Sciatic nerve (tissue), 2 donors: Measurements from ENCODE around the gene STT3A. TPM values are rescaled to one million over a fixed set of nuclear protein-coding genes. Genes with fewer than 3 reads are reported as not detected.
A peak's percentile ranks its signal among the peaks of the same experiment; 100 is the strongest.

Experiments used
- ATAC-seq: fragments of 200-7000 bp; cut with Tn5 transposase; one replicate; pipeline ENCODE4 v1.9.1; 2020; ENCODE audit warnings: mild to moderate bottlenecking, moderate library complexity
- DNase-seq: peaks from one replicate; pipeline ENCODE4 v3.0.0-alpha.2; 2020; ENCODE audit warnings: low spot score
- intact Hi-C: fragments of 100-400 bp; cut with DNase I; formaldehyde crosslinking; loops from one replicate; pipeline ENCODE4 v1.14.2; 2022
- total RNA-seq: library from RNA; stranded (reverse); fragmentation: NEBNext Ultra II Directional; extraction: Animal tissue kit (Norgen Biotek cat#: 25700); gene quantifications from one replicate; pipeline ENCODE4 v1.2.1, GENCODE V29; 2021
- donor health status: DM: no; HTN: no; CAD: no.
- donor health status: DM: no; HTN: no; CAD: no.

The STT3A gene
- total RNA-seq, 1 donor from 2014 or later: 100 TPM

DNA sequence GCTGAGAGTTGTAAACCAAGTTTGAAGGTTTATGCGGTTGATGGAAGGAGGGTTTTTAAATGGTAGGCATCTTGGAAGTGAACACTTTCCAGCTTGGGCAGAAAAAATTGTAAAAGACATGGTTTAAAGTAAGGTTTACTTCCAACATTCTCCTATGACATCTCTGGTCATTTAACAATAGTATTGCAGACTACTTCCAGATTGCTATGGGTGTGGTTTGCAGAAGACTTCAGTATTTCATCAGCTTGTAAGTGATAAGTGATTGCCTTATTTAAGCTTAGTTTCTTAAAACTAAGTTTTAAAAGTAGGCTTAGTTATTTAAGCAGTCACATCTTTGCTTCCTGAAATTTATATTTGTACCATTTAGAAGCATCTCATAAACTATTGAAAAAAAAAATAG, 7.2 kb upstream of the STT3A start:
- ATAC-seq: no peak
- intact Hi-C loops: no loop called here
- DNase-seq: no peak

DNA sequence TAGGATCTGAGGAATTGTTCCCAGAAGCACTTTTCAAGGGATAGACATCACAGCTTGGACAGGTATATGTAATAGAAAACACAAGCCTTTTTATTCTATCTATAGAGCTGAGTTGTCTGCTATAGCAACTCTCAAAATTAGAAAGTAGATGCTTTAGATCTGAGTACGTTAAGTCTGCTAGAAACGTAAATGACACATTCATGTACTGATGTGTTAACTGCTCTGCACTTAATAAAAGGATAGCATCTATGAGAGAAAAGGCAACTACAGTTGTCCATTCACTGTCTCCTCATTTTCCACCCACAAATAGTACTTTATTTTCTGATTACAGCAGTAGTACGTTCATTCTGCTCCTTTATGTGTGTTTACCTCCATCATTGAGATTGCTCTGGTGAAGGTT, 6.0 kb upstream of the STT3A start:
- intact Hi-C loops: no loop called here
- no peak for DNase-seq
- ATAC-seq: no peak

DNA sequence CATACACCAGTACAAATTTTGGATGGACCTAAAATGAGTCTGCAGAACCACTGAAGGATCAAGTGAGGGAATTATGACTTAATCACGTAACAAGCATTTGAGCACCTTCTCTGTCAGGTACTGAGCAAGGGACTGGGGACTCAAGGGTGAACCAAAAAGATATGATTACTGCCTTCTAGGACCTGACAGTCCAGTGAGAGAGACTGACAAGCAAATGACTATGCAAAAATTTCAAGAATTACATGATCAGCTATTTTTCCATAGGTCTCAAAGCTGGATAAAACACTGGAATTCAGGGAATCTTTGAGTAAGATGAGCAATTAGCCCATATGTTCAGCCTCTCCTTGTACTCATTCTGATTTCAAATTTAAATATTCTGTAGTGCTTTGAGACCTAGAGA, 5.2 kb upstream of the STT3A start:
- no peak for DNase-seq
- ATAC-seq: no peak
- intact Hi-C loops: no loop called here

DNA sequence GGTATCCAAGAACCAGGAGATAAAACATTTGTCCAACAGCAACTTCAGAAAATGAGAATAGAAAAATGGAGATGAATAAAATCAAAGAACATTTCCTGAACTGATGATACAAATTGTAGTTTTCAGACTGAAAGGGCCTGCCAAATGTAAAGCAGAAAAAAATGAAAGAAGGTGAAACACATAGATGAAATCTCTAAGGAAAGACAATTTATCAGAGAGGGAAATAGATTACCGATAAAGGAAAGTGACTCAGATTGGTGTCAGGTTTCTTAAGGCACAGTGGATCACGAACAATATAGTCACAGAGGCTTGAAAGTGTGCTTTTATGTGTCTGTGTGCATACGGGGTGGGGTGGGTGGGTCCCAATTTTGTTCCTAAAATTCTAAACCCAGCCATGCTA, 4.1 kb upstream of the STT3A start:
- intact Hi-C loops: no loop called here
- ATAC-seq (no peak), DNase-seq (no peak)

DNA sequence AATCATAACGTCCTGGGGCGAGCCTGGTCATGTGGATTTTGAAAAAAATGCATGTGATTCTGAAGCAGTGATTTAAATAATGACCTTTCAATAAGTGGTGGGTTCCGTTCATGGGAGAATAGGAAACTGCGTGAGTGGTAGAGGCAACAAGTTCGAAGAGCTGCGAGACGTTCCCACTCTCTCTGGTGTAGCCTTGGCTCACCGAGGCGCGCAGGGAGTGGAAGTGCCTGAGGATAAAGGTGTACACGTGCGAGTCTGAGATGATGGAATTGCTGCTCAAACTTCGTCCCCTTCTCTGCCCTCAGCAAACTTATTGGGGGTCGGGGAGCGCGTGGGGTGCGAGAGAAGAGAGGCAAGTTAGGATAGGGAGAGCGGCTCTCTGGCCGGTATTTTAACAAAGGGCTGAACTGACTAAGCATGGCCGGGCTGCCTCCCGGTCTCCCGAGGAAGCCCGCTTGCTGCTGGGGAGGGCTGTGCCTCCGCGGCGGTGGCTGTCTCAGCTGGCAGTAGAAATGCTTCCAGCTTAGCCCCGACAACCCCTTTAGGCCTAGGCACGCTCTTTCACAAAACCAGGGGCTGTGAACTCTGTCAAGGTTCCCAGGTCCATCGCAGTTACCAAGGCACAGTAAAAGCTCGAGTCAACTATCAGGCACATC, 875 bp upstream of the STT3A start:
- DNase-seq: peak; percentile 63
- intact Hi-C loops: no loop called here
- ATAC-seq: peak; percentile 40

DNA sequence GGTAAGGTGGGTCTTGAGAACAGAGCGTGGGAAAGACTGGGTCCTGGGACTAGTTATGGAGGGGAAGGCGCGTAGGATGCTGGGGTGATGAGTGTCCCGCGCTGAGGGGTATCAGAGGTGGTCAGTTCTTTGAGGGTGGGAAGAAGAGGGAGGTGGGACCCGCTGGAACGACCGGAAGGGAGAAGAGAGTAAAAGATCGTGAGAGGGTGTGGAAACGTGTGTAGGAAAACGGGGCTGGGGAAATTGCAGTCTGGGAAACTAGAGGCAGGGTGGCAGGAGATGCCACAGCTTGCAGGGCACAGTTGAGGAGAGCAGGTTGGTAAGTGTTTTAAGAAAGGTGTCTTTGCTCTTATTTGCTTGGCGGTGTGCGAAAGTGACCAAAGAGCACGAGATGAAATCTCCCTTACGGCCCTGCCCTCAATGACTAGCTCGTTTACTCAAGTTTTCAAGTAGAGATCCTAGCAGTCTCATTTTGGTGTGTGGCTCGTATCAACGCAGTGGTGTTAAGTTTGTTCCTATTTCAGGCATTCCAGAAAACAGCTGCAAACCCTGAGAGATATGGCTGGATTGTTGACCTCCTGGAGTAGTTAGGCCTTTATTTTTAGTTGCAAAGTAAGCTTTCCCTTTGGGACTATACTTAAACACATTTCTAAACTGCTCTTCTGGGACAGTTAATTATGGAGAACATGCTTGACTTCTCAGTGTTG, 615 bp downstream of the STT3A start:
- DNase-seq (no peak), ATAC-seq (peak; percentile 3)
- intact Hi-C loops: no loop called here

- DNase-seq (no peak), ATAC-seq (no peak)
- intact Hi-C loops: no loop called here
These were observed 2.3 kb downstream of the STT3A start for GRCh38 chr11:125594958-125595357.

DNA sequence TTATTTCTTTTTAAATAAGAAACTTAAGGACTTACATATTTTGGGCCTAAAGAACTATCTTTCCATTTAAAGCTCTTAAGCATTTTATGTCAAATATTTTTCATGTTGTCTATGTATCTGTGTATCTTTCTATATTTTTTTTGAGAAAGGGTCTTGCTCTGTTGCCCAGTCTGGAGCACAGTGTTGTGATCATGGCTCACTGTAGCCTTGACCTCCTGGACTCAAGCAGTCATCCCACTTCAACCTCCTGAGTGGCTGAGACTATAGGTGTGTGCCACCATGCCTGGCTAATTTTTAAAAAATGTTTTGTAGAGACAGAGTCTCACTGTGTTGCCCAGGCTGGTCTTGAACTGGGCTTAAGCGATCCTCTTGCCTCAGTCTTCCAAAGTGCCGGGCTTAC, 8.0 kb downstream of the STT3A start:
- intact Hi-C loops: no loop called here
- ATAC-seq (no peak), DNase-seq (no peak)

DNA sequence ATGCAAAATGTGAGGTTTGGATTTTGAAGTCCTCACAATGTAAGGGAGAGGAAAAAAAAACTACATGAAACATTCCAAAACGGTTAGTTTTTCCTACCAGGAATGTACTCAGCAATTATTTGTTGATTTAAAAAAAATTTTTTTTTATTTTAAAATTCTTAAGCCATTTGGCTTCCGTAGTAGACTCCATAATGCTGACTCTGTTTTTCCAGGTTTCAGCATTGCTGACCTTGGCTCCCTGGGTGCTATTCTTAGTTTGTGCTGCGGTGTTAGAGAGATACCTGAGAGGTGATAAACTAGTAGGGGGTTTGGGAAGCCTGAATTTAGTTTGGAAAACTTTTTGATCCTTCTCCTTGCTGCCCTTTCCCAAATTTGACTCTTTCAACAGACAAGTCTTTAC, 10.6 kb downstream of the STT3A start:
- ATAC-seq: no peak

GRCh38 chr11:125605417-125605816, 12.8 kb downstream of the STT3A start:
- intact Hi-C loops: no loop called here
- no peak for ATAC-seq

More for the DNA sequence above, 10.6 kb downstream of the STT3A start:
- intact Hi-C loops: no loop called here
- no peak for DNase-seq

GRCh38 chr11:125609545-125609944, 16.9 kb downstream of the STT3A start:
- no peak for ATAC-seq
- intact Hi-C loops: no loop called here
- DNase-seq: no peak

More at GRCh38 chr11:125605417-125605816, 12.8 kb downstream of the STT3A start:
- DNase-seq: no peak

- intact Hi-C loops: no loop called here
- no peak for DNase-seq
These were observed 25.7 kb downstream of the STT3A start for GRCh38 chr11:125618383-125618782.

DNA sequence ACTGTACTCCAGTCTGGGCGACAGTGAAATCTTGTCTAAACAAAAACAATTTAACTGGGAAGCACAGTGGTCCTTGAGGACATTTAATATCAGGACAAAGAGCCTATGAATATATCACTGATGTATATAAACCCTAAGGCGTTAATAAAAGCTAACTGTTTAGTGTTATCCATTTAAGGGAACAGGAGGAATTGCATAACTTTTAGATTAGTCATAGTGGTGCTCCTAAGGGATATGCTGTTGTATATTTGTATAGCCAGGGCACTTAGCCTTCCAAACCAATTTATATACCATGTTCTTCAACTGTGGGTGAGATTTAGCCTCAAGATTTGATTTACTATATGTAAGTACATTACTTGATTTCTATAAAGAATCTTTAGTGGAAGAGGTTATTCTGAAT, 29.3 kb downstream of the STT3A start:
- ATAC-seq (no peak), DNase-seq (no peak)
- intact Hi-C loops: no loop called here

More at GRCh38 chr11:125618383-125618782, 25.7 kb downstream of the STT3A start:
- ATAC-seq: no peak

GRCh38 chr11:125623064-125623463, 30.4 kb downstream of the STT3A start:
- DNase-seq (no peak), ATAC-seq (no peak)
- intact Hi-C loops: no loop called here

DNA sequence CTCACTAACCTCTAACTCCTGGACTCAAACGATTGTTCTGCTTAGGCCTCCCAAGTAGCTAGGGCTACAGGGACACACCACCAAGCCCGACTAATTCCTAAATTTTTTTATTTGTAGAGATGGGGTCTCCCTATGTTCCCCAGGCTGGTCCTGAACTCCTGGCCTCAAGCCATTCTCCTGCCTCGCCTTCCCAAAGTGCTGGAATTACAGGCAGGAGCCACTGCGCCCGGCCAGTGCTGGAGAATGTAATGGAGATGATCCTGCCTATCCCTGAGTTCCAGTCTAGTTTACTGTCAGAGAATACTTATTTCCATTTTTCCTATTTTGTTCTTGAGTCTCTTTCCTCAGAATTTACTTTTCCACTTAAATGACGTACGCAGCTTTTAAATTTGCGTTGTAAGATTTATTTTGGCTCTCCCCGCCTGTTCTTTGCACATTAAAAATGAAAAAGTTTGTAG, 32.1 kb downstream of the STT3A start, which contains the start of gene CHEK1:
Gene CHEK1, plus strand, starts transcription at position 408 of the 458 bp plus-strand sequence. CDS start 1,606 bp downstream, outside the sequence.
- intact Hi-C loops: no loop called here
- ATAC-seq (no peak), DNase-seq (no peak)

DNA sequence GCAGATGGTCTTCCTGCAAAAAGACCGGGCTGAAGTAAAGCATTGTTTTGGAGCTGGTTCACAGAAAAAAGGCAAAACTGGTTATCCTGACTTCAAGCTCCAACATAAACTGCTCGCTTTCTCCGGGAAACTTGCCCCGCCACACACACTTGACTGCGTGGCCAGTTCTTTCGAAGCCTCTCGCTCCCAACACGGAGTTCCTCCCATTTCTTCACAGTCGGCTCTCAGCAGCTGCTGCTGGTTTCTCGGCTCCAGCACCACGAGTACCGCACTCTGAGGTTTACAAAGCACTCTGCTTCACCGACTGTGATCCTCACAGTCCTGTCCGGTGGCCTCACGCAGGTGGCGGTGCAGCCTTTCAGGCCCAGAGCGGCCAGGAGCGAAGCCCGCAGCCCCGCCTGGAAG, 32.6 kb downstream of the STT3A start:
- ATAC-seq (peak; percentile 59), DNase-seq (no peak)
- intact Hi-C loops: no loop called here

GRCh38 chr11:125625630-125626287, 33.1 kb downstream of the STT3A start:
- DNase-seq (peak; percentile 93), ATAC-seq (peak; percentile 97)
- intact Hi-C loops: no loop called here

DNA sequence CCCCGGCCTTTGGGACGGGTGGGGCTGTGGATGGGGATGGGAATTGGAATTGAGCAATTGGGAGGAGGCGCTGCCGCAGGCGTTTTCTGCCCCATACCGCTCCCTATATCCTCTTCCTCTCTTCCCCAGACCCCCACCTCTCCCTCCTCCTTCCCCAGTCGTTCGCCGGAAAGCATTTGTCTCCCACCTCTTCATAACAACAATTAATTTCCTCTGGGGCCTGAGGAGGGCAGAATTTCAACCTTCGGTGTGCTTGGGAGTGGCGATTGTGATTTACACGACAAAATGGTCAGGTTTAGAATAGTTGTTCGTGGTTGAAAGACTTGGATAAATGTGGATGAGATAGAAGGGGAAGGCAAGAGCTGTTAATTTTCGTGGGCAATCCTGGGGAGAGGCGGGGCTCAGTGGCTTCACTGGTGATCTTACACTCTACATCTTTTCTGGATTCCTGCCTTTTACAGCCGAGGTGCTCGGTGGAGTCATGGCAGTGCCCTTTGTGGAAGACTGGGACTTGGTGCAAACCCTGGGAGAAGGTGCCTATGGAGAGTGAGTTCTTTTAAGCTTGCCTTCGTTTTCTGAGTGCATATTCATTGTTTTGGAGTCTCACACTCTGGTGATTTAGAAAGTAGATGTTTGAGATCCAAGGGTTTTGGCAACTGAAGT, 33.8 kb downstream of the STT3A start:
- ATAC-seq (no peak), DNase-seq (no peak)
- intact Hi-C loops: no loop called here

DNA sequence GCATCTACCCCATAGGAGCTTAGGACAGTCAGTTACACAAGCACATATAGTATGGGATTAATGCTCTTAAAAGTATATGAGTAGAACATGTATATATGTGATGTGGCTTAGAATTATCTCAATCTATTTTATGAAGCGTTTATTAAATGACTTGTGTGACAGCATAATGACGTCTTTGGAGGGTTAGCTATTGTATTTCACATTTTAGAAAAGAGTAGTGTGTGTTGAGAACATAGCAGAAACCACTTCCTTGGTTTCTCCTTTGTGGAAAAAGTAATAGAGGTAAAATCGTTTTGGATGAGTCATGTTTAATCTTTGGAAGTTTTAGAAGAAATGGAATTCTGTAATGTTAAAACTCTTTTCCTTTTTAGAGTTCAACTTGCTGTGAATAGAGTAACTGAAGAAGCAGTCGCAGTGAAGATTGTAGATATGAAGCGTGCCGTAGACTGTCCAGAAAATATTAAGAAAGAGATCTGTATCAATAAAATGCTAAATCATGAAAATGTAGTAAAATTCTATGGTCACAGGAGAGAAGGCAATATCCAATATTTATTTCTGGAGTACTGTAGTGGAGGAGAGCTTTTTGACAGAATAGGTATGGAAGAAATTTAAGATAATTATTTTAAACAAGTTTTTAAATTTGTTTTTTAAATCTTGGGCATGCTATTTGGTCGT, 34.7 kb downstream of the STT3A start:
- DNase-seq (no peak), ATAC-seq (no peak)
- intact Hi-C loops: no loop called here
